GM19395 (cell line): Measurements from ENCODE around the gene NFKBIA.
"Not testable (repeated sequence)": the region's sequence is repeated elsewhere in the genome, so short reads cannot be mapped to it uniquely, and the experiment has no call there.

Experiments used
- ATAC-seq: cut with Tn5 transposase; IDR thresholded peaks from one replicate; pipeline ENCODE4 v1.9.1; 2021; ENCODE audit warnings: mild to moderate bottlenecking, moderate library complexity; ENCODE audit not compliant: unreplicated experiment

NFKBIA gene

DNA sequence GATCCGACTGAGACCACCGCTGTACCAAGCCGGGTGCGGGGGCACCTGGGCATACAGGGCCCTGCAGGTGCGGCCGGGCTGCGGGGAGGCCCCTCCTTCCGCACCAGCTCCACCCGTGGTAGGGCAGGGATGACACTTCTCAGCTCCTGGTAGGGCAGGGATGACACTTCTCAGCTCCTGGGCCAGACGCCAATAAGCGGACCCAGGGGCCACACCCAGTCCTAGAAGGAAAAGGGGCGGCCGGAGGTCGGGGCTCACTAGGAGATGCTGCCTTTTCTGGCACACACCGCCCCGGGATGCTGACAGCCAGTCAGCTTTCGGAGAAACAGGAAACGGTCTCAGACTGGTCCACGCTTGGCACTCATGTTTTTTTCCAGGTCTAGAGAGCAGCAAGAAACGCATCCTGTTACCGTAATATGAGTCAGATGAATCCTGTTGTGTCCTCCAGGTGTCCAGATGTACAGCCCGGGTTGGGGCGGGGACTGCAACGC is 34.8 kb downstream of the NFKBIA start:
- ATAC-seq: no peak

DNA sequence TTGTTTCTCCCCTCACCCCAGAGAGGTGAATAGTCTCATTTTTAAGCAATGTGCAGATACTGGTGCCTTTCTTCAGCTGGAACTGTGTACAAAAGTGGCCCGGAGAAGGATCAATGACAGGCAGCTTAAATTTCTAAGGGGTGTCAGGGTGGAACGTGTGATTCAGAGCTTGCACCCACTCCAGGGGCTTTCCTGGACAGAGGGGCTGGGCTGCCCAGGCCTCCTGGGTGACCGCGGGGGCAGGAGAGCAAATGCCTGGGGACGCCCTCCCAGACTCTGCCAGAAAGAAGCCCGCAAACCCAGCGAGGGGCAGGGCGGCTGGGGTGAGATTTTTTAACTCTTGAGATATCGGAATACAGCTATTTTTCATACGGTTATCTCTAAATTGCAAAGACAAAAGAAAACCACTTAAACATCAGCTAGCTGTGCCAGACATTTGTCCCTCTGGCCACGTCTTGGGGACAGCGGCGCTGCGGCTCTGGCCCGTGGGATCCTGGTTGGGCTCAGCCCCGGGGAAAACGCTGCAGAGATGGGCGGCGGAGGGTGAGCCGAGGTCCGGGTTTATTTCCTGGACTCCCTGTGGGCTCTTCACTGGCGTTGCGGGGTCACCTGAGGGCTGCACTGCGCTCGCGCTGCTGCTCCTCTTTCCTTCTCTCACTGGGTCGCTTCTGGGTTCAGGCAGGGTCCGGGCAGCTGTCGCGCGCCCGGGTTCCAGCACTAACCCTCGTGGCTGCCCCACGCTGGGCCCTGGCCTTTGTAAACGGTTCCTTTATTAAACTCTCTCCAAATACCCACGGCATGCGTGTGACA is 35.8 kb downstream of the NFKBIA start:
- no peak for ATAC-seq

DNA sequence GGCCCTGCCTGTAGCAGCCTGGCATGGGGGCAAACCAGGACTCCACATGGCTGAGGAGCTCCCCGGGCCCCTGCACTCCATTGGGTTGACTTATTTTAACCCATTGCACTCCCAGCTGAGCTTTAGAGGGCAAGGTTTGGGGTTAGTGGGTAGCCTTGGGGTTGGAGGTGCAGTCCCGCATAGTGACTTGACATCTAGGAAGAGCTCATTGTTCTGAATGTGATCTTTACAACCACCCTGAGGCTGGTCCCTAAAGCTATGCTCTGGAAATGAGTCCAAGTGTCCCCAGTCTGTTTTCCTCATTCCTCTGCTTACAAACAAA is 36.4 kb downstream of the NFKBIA start:
- peak; percentile 35 for ATAC-seq

DNA sequence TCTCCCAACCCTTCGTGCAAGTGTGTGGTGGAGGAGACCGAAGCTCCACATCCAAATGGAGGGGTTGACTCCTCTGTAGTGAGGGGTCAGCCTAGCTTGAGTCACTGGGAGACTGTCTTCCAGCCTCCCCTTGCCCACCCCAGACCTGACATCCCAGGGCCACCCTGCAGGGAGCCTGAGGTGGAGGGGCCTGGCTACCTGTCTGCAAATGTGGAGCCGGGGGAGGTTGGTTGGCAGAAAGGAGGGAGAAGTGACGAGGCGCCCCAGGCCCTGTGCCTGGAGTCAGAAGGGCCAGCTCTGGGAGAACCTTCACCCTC is 37.5 kb downstream of the NFKBIA start:
- no peak for ATAC-seq

DNA sequence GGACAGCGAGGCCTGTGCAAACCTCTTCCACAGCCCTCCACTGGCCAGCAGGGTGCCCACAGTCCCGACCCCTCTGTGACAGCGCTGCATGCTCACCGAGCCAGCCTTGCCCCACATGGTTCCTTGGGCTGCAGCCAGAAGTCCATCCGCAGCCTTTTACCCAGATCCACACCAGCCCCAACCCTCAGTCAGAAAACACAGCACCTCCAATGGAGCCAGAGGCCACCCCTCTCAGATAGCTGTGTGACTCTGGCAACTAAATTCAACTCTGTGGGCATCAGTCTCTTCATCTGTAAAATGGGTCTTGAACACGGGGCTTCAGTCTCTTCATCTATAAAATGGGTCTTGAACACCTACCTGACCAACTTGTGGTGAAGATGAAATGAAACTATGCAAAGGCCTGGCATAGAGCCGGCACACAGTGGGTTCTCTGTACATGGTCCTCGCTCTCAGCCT is 38.0 kb downstream of the NFKBIA start:
- no peak for ATAC-seq

DNA sequence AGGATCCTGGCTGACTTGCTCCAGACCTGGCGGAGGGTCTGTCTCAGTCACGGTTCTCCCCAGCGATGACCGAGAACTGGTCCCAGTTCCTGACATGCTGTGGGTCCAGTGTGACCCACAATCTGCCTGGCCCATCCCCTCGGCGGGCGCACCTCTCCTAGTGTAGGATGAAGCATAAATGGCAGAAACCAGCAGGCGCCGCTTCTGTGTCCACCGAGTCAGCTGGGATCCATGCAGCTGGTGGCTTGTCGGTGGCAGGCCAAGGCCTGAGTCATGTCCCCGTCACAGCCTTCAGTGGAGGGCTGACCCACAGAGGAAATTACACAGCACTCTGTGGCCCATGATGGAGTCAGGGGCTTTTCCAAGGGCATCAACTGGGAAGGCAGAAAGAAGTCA is 38.5 kb downstream of the NFKBIA start:
- ATAC-seq: no peak

DNA sequence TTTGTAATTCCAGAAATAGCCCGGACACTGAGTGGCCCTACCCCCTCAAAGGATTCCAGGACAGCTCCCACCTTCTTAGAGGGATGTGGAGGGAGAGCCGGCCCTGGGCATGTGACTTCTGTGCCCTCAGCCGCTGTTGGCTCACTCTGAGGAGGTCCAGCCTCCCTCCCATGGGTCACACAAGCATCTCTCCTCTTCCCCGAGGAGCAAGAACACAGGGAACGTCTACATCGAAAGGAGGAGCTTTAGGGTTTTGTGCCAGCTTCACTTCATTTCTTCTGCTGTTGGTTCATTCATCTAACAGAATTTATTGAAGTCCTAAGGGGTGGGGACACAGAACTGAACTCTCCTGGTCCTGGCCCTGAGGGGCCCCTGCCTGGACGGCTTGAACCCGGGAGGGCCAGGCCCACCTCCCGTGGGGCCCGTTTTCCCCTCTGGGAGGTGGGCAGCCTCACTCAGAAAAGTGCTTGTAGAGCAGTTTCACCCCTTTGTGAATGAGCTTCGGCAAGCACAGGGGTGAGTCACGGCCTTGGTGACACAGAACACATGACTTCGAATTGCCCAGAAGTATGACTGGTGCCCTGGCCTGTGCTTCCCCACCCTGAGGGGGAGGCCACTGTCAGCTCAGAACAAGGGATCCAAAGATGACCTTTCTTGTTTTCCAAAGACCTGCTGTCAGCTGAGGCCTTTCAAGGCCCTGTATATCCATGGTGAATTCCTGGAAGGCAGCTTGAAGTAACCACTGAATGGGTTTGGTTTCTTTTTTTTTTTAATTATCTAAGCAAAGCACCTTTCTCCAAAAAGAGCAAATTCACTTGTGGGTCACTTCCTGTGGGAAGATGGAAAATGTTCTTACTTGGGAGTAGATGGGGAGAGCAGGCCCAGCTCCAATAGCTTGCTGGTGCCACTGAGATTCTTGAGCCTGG is 39.2 kb downstream of the NFKBIA start:
- ATAC-seq: no peak

DNA sequence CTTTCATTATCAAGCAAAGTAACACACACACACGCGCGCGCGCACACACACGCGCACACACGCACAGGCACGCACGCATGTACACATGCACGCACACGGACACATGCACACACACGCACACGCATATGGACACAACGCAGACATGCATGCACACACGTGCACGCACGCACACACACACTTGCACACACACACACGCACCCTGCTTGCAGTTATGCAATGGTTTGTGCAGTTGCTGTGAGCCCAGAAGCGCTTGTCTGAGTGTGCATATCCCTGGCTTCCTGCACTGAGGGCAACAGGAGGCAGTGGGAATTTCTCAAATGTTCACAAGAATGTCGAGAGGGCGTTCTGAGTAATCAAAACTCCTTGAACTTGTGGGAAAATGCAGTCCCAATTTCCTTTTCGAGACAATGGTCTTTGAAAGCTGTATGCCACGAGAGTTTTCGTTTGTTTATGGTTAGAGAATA is 41.6 kb downstream of the NFKBIA start:
- no peak for ATAC-seq

DNA sequence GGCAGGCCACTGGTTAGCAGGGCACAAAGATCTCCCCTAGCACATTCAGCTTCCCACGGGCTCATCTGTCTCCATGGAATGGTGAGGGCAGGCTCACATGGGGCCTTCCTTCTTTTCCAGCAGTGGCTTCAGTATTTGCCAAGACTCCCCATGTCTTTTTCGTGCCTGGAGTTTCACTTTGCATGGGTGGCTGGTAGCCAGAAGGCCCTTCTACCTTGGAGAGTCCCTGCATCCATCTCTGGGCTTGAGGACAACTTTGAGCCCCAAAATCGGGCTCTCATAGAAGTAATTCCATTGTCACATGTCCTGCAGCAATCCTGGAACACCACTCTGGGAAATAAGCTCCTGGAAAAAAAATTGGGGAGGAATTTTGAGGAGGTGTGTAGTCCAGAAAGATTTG is 42.1 kb downstream of the NFKBIA start:
- no peak for ATAC-seq

DNA sequence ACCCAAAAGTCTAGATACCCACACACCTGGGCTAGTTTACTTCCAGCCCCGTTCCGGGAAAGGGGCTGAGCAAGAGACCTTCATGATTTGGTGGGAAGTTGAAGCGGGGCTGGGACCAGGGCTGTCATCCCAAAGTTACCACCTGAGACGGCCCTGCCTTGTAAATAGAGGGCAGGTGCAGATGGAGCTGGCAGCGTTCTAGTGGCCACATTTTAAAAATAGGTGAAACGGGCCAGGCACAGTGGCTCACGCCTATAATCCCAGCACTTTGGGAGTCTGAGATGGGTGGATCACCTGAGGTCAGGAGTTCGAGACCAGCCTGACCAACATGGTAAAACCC is 43.4 kb downstream of the NFKBIA start:
- ATAC-seq: no peak

DNA sequence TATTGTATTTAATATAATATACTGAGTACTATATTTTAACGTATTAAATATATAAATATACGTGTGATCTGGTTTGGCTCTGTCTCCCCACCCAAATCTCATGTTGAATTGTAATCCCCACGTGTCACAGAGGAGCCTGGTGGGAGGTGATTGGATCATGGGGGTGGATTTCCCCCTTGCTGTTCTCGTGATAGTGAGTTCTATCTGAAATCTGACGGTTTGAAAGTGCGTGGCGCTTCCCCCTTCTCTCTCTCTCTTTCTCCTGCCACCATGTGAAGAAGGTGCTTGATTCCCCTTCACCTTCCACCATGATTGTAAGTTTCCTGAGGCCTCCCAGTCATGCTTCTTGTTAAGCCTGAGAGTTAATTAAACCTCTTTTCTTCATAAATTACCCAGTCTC is 44.9 kb downstream of the NFKBIA start:
- ATAC-seq: not testable (repeated sequence)

DNA sequence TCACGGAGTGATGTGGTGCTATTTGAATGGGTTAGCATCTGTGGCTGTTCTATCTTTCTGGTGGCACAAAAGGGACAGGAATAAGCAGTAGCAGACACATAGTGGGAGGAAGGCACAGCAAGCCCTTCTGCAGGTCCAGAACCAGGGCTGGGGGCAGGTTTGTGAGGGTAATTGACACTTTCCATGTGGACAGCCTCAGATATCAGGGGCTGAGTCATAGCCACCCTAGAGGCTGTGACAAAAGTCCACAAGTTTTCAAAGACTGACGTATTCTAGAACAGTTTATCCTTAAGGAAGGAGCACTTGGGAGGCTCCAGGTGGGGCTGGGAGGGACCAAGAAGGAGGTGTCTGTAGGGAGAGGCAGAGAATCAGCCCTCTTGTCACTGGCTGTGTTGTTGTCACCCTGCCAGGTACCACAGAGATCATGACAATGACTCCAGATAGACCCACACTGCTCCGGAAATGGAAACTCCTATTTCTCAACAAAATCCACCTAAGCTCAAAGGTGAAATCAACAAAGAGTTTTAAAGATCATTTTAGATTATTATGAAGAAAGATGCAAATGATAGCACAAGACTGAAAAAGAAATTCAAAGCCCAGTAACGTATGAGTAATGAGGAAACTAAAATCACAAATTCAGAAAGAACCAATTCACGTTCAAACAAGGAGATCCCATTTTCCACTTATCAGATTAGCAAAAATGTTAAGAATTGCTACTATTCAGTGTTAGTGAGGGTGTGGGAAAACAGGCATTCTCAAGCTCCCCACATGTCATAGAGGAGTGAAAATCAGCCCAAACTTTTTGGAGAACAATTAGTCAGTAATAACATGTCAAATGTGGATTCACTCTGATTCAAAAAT is 48.3 kb downstream of the NFKBIA start:
- ATAC-seq: no peak

DNA sequence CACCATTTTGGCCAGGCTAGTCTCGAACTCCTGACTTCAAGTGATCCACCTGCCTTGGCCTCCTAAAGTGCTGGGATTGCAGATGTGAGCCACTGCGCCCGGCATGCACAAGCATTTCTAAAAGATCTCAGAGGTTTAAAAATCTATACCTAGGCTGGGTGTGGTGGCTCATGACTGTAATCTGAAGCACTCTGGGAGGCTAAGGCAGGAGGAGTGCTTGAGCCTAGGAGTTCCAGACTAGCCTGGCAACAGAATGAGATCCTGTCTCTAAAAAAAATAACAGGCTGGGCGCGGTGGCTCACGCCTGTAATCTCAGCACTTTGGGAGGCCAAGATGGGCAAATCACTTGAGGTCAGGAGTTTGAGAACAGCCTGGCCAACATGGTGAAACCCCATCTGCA is 49.3 kb downstream of the NFKBIA start:
- ATAC-seq: not testable (repeated sequence)

DNA sequence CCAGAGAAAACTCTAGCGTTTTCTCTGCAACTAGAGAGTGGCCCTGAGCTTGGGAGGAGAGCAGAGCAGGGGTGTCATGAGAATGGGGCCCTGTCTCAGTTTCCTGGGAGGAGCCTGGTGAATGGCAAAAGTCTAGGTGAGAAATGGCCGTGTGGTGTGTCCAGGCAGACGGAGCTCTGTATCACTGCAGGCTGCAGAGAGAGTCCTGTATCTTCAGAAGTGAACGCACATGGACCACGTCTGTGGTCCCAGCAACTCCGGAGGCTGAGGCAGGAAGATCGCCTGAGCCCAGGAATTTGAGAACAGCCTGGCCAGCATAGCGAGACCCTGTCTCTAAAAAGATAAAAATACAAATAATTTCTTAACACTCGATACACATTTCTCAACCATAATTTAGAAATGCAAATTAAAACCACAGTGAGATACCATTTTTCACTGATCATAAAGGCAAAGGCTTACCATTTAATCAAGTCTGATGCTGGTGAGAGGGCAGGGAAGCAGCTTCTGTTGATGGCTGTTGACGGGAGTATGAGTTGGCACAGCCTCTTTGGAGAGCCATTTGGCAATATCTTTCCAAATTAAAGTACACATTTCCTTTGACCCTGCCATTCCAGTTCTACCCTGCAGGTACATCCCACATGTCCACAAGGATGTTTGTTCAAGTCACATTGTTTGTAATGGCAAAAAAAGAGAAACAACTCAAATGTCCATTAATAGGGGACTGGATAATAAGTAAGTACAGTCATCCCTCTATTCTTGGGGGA is 51.0 kb downstream of the NFKBIA start:
- ATAC-seq: no peak

DNA sequence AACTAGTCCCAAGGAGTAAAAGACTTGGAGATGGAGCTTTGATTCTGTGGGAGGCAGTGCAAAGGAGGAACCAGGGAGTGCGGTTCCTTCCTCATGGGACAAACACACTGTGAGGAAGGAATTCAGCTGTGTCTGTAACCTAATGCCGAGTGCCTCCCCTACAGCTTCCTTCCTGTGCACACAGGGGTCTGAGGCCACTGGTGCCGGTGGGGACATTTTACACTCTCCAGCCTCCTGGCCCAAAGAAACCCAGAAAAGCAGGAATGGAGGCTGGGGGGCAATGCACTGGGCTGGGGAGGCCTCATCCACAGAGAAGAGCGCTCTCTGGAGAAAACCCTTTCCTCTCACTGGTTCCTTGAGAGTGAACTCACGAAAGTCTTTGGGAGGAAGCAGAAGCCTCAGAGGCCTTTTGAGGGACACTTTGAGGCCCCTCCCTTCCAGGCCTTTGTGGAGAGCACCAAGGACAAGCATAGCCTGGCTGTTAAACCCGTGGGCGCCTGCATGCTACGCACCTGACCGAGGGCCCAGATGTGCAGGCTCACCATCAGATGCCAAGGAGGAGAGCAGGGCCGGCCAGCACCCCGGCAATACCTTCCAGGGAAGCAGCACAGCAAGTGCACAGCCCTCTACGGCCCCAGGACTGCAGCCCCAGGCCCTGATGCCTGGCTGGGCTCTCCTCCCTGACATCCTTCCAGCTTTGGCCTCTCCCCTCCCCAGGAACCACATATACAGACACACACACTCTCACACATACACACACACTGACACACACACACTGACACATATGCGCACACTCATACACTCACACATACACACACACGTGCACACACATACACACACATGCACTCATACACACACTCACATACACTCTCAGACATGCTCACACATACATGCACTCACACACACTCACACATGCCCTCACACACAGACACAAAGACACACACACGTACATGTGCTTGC is 52.0 kb downstream of the NFKBIA start:
- no peak for ATAC-seq

DNA sequence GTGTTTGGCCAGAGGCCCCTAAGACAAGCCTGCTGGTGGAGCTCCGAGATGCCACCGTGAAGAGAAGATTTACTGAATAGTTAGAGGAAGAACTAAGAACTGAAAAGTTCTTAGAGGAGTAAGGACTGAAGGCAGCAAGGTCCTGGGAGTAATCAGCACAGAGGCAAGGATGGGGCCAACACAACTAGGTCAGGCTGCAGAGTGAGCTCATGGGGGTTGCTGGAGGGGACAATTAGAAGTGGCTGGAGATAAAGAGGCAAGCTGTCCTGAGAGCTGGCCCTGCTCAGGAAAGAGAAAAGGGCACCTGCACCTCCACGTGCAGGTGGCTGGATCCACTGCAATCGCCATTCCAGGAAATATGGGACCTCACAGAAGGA is 52.7 kb downstream of the NFKBIA start:
- ATAC-seq: no peak
